Ovary (tissue), 9 donors: ENCODE measurements around the gene GRK6. TPM values are rescaled to one million over a fixed set of nuclear protein-coding genes. Genes with fewer than 3 reads are reported as not detected.
A peak's percentile ranks its signal among the peaks of the same experiment; 100 is the strongest.

Experiments used
- DNase-seq, 5 donors: peaks; one replicate each; pipeline ENCODE4 v3.0.0-alpha.2; 2019 to 2020
- H3K27ac ChIP-seq, 2 donors: fragments of 200-600 bp; one replicate each; pipeline versions ENCODE4 v1.5.1 to v1.8.0; 2019 to 2022
- H3K27me3 ChIP-seq: fragments of 200-600 bp; one replicate; pipeline ENCODE4 v1.8.0; 2022
- H3K36me3 ChIP-seq: fragments of 200-600 bp; sonication (generic); one replicate; pipeline ENCODE4 v1.5.1; 2019
- H3K4me1 ChIP-seq: one replicate; pipeline ENCODE4 v1.8.1; 2013; ENCODE audit warnings: mild to moderate bottlenecking, moderate library complexity; ENCODE audit not compliant: insufficient read depth
- H3K4me3 ChIP-seq: fragments of 200-600 bp; sonication (generic); one replicate; pipeline ENCODE4 v1.5.1; 2017
- H3K9me3 ChIP-seq, 2 donors: fragments of 200-600 bp in 1 of 2; sonication (generic) in 1 of 2; one replicate each; pipeline versions ENCODE4 v1.5.1 to v1.8.1; 2013 to 2019; ENCODE audit warnings: mild to moderate bottlenecking in 1 of 2, moderate library complexity in 1 of 2
- EP300 ChIP-seq: sonication (generic); formaldehyde crosslinking; IDR thresholded peaks from one replicate; pipeline ENCODE4 v1.6.1; 2017; ENCODE audit warnings: antibody characterized with exemption
- POLR2A ChIP-seq: fragments of 450-650 bp; IDR thresholded peaks from one replicate; pipeline ENCODE4 v1.6.1; 2017; ENCODE audit warnings: antibody characterized with exemption, mild to moderate bottlenecking, moderate library complexity
- WGBS, 3 donors: extraction: QIAGEN DNeasy Blood & Tissue Kit in 1 of 3; methylation state at CpG; one replicate each; pipeline versions ENCODE4 v1.1.5 to v1.1.7; 2013 to 2017; 5-methylcytosine and 5-hydroxymethylcytosine counted together
- intact Hi-C, 4 donors: fragments of 100-400 bp; cut with DNase I; formaldehyde crosslinking; loops; one replicate each; pipeline versions ENCODE4 v1.11.0 to v1.15.1; 2022 to 2023
- polyA plus RNA-seq, 2 donors: library from polyadenylated mRNA; stranded (reverse); fragments of 200-250 nt in 1 of 2; fragments of 350-450 nt in 1 of 2; fragmentation: Illumina TruSeq in 1 of 2; extraction: RNeasy Lipid Tissue Mini Kit (QIAGEN cat#74804) in 1 of 2; gene quantifications; one replicate each; pipeline ENCODE4 v1.2.3, GENCODE V29; 2013 to 2014
- total RNA-seq, 7 donors: library from RNA; depleted of rRNA in 2 of 7; stranded (reverse); fragments of >200 nt in 2 of 7; fragmentation: NEBNext Ultra II Directional in 3 of 7; extraction: Animal tissue kit (Norgen Biotek cat#: 25700) in 3 of 7; gene quantifications; one replicate each; pipeline versions ENCODE4 v1.1.0 to v1.2.4, GENCODE V29; 2016 to 2023
- TF ChIP-seq, protein P1 (sequence below), 3 donors: fragments of 450-650 bp in 2 of 3; fragments of 200-600 bp in 1 of 3; IDR thresholded peaks; one replicate each; pipeline versions ENCODE4 v1.5.1 to v1.8.0; 2016 to 2022; ENCODE audit warnings: antibody characterized with exemption in 3 of 3, mild to moderate bottlenecking in 1 of 3
- donor health status: DM: no; HTN: no; CAD: no; lungs with moderate emphysema.
- donor health status: DM: no; HTN: no; CAD: no.
- donor health status: Bipolar disorder and iron deficiency.
- donor health status: DM: yes; HTN: yes; CAD: no.
- donor health status: DM: no; HTN: no; CAD: no.
- donor health status: DM: yes; HTN: yes; CAD: no.

Gene GRK6
- total and polyA plus RNA-seq, 9 donors: 5.9 to 30.3 (median 18.6) TPM

- TF ChIP-seq, protein P1, sequence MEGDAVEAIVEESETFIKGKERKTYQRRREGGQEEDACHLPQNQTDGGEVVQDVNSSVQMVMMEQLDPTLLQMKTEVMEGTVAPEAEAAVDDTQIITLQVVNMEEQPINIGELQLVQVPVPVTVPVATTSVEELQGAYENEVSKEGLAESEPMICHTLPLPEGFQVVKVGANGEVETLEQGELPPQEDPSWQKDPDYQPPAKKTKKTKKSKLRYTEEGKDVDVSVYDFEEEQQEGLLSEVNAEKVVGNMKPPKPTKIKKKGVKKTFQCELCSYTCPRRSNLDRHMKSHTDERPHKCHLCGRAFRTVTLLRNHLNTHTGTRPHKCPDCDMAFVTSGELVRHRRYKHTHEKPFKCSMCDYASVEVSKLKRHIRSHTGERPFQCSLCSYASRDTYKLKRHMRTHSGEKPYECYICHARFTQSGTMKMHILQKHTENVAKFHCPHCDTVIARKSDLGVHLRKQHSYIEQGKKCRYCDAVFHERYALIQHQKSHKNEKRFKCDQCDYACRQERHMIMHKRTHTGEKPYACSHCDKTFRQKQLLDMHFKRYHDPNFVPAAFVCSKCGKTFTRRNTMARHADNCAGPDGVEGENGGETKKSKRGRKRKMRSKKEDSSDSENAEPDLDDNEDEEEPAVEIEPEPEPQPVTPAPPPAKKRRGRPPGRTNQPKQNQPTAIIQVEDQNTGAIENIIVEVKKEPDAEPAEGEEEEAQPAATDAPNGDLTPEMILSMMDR (IDR thresholded peaks at IDR 0.05): no peak
- TF ChIP-seq POLR2A (no peak), EP300 (no peak)
These were observed 30.1 kb downstream of the GRK6 start for GRCh38 chr5:177456591-177456964.

DNA sequence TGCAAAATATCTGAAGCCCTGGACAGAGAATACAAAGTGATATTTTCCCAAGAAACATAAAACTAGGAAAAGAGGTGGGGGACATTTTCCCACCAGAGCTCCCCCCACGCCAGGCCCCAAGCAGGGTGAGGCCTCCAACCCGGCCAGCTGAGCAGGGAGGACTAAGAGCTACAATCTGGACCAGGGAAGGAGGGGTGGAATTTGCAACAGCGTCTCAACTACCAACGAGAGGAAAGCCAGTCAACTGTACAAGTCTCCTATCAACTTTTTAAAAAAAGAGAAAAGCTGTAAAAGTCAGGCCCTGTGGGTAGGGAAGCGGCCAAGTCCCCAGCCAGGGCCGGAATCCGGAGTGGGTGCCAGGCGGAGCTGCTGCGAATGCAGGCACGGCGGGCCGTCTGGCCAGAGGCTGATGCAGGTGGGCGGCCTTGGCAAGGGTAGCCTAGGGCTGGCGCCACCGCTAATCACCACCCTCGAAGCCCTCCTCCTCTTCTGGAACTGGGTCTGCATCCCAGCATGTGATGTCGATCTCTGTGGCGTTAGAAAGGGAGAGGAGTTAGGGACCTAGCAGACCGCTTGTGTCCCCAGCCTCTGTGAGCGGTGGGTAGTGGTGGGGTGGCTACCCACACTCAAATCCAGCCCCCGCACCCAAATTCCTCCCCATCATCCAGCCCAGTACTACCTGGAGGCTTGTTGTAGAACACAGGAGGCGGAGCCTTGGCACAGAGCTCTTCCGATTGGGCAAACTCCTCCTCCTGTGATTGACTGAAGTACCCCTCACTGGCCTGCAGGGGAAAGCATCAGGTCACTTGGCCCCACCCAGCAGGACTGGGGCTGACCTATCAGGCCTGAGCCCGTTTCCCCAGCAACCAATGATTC lies 30.7 kb downstream of the GRK6 start:
- TF ChIP-seq, protein P1 (IDR thresholded peaks at IDR 0.05): peak in 2 of 3 donors; percentile 48 to 49
- TF ChIP-seq EP300: no peak
- no peaks in the 10 kb centered on the region for H3K9me3 ChIP-seq
- no peaks in the 10 kb centered on the region for H3K27me3 ChIP-seq
- peak; percentile 63 to 77 (median 72) for DNase-seq
- peaks cover 7% of the 10 kb centered on the region for H3K4me1 ChIP-seq
- intact Hi-C loops: loop anchor here (1.0 to 10.0 kb wide), 6 partner anchors 40 to 342 kb away; partner anchors contain the start of genes MXD3 (in 2 of the 4), PDLIM7 (in 1 of the 4) and PFN3 (in 1 of the 4)
- H3K36me3 ChIP-seq: no peaks in the 10 kb centered on the region
- no peak overlapping the region for H3K4me3 ChIP-seq
- WGBS, 3 donors: 62 to 65% (median 62%) methylated on average over 24 of the region's 24 CpGs
- H3K27ac ChIP-seq: no peak overlapping the region

More at GRCh38 chr5:177456591-177456964, 30.1 kb downstream of the GRK6 start:
- Histone ChIP-seq H3K9me3 (no peaks in the 10 kb centered on the region), H3K27me3 (no peaks in the 10 kb centered on the region), H3K4me3 (no peak overlapping the region), H3K27ac (no peak overlapping the region), H3K4me1 (peaks cover 7% of the 10 kb centered on the region), H3K36me3 (no peaks in the 10 kb centered on the region)
- intact Hi-C loops: loop anchor here (2.0 to 10.0 kb wide), 5 partner anchors 40 to 342 kb away; partner anchors contain the start of genes MXD3 (in 2 of the 4), PDLIM7 (in 1 of the 4) and PFN3 (in 1 of the 4)
- WGBS, 3 donors: 31 to 33% (median 31%) methylated on average over 12 of the region's 12 CpGs
- no peak for DNase-seq

DNA sequence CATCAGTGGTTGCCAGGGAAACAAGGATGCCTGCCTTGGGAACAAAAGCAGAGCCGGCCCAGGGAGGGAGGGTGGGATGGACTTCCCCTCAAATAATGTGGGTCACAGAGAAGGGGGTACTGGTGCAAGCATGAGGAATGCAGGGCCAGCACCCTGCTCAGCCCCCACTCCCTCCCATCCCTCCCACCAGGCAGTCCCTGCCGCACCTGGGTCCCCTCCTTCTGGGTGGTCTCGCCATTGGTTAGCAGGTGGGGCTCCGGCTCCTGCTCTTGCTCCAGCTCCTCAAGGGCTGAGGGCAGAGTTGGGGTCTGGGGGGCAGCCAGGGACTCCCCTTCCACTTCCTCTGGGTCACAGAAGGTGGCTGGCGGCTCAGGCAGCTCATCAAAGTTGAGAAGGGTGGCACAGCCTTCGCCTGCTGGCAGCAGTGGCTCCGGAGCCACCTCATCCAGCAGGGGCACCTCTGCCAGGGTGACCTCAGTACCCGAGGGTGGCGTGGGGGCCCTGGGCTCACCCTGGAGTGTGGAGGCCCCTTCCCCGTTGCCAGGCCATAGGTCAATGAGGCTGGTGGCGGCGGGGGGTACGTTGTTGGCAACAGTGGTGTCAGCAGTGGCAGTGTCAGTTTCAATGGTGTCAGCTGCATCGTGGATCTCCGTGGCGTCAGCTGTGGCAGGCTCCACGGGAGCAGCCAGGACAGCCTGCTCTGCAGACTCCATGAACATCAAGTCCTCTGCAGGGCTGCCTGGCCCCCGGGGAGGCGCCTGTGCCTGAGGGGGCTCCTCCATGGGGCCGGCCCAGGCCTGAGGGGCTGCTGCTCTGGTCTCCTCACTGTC lies 31.6 kb downstream of the GRK6 start:
- intact Hi-C loops: loop anchor here (1.0 to 10.0 kb wide), 6 partner anchors 39 to 343 kb away; partner anchors contain the start of genes MXD3 (in 2 of the 4), PDLIM7 (in 1 of the 4) and PFN3 (in 1 of the 4)
- DNase-seq: no peak
- H3K4me1 ChIP-seq: peaks cover 7% of the 10 kb centered on the region

More for the DNA sequence above, 31.6 kb downstream of the GRK6 start:
- H3K36me3 ChIP-seq: no peaks in the 10 kb centered on the region
- no peak overlapping the region for H3K4me3 ChIP-seq
- TF ChIP-seq EP300 (no peak), POLR2A (no peak)
- TF ChIP-seq, protein P1 (IDR thresholded peaks at IDR 0.05): no peak
- H3K27ac ChIP-seq: no peak overlapping the region
- no peaks in the 10 kb centered on the region for H3K27me3 ChIP-seq
- H3K9me3 ChIP-seq: no peaks in the 10 kb centered on the region
- 75 to 83% (median 75%) methylated on average over 15 to 20 of the region's 20 CpGs for WGBS, 3 donors
